GM18909 (cell line): ENCODE results near the gene TNRC18.
"Not testable (repeated sequence)": the region's sequence is repeated elsewhere in the genome, so short reads cannot be mapped to it uniquely, and the experiment has no call there.

Experiments
- ATAC-seq: cut with Tn5 transposase; IDR thresholded peaks from one replicate; pipeline ENCODE4 v1.9.1; 2021; ENCODE audit warnings: mild to moderate bottlenecking; ENCODE audit not compliant: unreplicated experiment, poor library complexity

TNRC18 gene

DNA sequence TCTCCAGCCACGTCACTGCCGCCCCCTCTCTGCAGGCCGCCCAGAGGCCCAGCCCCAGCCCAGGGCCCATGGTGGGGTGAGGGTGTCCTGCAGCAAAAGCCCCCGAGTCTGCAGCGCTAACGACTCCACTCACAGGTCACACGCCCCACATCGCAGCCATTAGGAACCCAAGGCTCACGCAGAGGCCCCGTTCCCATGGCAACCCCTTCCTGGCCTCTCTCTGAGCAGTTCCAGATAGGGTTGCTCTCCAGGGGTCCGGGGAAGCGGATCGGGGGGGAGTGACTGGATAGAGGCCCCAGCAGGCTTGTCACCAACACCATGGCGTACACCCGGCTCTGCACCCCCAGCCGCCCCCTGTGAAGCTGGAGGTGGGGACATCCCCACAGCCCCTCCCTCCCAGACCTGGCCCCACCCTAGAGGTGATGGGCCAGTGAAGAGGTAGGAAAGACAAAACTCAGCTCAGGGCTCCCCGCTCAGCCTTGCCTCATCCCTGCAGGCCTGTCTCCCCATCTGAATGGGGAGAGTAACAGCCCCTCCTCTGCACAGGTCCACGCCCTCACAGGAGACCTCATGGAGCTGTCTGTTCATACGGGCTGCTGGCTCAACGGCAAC lies 41.2 kb downstream of the TNRC18 start:
- no peak for ATAC-seq

DNA sequence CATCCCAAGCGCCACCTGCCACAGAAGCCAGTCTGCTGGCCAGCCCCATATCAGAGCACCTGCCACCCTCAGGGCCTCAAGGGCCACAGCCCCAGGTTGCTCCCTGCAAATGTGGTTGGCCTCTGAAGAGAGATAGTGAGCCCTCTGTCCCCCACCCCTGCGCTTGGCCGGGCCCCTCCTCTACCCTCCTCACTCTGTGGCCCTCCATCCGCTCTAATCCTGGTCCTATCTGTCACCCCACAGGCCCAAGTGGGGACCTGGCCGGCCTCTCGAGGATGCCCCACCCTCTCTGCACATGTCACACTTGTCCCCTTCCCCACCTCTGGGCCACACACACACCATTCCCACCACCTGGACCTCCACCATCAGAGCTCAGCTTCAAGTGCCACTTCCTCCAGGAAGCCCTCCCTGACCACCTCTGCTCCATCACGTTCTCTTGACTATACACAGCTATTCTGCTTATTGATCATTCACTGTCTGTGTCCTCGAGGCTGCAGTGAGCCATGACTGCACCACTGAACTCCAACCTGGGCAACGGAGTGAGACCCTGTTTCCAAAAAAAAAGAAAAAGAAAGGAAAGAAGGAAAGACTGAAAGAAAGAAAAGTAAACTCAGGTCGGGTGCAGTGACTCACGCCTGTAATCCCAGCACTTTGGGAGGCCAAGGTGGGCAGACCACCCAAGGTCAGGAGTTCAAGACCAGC lies 42.4 kb downstream of the TNRC18 start:
- no peak for ATAC-seq

DNA sequence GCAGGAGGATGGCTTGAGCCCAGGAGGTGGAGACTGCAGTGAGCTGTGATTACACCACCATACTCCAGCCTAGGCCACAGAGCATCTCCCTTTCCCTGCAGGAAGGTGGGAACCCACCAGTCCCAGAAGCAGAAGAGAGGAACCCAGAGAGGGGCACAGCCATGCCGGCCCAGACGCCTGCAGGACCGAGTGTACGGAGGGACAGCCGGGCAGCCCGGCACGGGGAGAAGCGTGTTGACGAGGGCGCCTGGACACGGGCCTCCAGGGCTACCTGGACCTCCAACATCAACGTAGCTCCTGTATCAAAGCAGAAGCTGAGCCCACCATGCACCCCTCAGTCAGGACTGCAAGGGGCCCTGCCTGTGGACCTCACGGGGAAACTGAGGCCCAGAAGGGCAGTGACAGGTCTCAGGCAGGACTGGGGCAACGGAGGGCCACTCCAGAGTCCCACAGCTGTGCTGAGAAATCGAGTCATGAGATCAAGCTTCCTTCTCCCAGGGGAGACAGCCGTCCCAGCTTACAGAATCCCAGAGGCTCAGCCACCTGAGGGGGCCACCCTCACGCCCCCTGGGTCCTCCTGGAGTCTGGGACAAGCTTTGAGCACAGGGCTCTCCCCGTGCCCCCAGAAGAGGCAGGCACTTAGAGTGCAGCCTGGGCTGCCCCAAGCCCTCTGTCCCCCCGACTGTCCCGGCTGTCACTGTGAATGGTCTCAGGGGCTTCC lies 43.1 kb downstream of the TNRC18 start:
- ATAC-seq = no peak

DNA sequence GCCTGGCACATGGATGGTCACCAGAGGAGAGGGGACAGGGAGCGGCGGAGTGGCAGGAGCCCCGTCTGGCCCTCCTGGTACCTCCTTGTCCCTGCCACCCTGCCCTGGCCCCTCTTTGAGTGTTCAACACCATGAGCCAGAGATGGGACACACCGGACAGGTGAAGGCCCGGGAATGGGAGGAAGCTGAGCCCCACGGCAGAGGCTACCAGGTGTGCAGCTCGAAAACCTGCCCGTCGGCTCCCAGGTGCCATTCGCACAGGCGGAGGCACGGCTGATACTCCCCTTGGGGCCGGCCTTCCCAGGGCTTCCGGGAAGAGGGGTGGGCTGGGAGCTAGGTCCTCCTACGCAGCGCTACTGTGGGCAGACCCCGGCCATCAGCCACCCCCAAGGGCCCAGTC lies 44.1 kb downstream of the TNRC18 start:
- no peak for ATAC-seq

DNA sequence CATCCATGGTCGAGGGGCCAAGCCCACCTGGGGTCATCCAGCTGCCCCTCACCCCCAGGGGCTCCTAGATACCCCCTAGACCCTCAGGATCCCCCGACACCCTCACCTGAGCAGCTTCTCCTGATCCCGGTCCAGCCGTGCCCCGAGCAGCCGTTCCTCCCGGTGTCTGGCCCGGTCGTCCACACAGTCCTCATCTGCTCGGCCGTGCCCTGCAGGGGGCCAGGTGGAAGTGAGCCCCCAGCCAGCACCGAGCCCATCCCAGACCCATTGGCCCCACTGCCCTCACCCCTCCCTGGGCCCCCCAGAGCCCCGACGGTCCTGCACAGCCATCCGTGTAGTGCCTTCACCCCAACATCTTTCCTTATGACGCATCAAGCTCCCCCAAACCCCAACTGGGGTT lies 45.8 kb downstream of the TNRC18 start:
- ATAC-seq = no peak

DNA sequence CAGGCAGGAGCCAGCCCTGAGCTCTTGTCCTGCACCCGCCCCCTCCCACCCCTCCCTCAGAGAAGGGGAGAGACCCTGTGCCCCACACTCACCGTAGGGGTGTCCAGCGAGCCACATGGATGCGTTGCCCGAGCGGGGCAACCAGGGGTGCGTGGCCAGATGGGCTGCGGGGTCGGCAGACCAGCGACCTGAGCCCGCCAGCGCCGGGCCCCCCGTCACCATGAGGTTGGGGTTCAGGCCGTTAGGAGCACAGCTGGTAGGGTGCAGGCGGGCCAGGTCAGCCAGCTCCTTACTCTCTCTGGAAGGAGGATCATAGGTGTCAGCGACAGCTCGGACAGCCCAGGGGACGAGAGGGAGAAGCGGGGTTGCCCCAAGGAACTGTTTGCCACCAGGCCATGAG lies 46.4 kb downstream of the TNRC18 start:
- ATAC-seq = no peak

DNA sequence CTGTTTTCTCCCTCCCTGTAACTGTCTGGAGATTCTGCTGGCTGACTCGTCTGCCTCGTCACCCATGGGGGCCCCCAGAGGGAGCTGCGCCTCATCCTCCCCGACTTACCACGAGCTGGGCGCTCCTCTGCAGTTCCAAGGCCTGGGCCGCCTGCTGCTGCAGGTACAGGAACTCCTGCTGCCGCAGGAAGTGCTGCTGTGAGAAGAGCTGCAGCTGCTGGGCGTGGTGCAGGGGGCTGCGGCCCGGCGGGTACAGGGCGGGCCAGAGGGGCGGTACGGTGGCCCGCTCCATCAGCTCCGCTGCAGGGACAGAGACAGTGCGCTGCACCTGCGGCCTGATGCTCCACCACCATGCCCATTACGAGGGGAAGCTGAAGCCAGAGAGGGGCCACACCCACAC lies 47.7 kb downstream of the TNRC18 start:
- no peak for ATAC-seq

DNA sequence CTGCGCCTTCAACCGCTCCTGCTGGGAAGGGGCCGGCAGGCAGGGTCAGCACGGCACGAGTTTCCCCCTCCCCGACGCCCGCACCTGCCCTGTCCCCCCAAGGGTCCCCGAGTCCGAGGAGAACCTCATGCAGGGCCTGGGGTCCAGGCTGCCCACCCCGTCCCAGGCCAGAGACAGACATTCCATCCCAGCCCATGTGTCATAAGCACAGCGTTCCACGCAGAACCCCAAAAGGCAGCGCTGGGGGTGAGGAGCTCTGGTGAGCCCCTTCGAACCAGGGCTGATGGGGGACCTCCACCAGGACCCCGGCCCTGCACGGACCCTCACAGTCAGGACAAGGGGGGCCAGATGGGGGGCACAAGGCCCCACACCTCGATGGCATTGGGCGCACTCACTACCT lies 49.2 kb downstream of the TNRC18 start:
- ATAC-seq = no peak

DNA sequence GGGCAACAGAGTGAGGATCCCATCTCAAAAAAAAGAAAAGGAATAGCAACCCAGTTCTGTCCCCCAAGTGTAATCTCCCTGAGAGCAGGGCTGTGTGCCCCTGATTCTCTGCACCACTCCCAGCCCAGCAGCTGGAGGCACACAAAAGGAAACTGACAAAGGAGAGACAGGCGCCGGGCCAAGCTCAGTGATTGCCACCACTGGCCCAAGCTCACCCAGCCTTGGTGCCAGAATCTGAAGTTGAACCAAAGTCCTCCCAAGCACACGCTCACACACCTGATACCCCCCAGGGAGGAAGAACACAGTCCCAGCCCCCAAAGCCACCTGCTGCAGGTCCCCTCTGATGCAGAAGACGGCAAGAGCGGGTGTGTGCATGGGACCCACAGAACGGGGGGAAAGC lies 50.3 kb downstream of the TNRC18 start:
- ATAC-seq = no peak

DNA sequence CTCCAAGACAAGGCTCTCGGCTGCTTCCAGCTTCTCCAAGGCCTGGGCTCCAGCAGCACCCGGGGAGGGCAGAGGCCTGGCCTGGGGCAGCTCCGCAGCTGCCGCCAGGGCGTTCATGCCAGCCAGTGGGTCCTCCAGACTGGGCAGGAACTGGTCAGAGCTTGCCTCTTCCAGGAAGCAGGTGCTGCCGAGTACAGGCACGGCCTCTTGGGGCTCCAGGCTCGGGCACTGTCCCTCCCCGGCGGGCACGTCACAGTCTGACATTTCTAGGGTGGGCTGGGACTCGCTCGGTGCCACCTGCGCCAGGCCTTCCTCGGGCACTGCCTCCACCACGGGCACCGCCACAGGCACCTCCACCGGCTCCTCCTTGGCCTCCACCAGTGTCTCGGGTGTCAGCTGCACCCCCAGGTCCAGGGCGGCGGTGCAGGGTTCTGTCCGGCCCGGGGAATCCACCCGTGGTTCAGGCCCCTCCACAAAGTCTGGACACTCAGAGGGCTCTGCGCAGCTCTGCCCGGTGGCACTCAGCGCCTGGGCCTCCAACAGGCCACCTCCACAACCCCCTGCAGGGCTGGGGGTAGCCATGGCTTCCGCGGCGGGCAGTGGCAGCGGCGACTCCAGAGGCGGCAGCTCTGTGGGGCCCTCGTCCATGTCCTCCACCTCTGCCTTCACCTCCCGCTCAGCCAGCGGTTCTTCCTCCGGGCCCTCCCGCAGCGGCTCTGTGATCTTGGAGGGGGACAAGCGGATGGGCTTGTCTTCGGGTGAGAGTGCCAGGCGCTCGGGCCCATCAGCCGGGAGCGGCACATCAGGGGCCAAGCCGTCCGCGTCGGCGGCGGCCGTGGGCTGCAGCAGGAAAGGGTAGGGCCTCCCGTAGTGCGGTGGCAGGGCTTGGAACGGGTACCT lies 52.9 kb downstream of the TNRC18 start:
- ATAC-seq = no peak

DNA sequence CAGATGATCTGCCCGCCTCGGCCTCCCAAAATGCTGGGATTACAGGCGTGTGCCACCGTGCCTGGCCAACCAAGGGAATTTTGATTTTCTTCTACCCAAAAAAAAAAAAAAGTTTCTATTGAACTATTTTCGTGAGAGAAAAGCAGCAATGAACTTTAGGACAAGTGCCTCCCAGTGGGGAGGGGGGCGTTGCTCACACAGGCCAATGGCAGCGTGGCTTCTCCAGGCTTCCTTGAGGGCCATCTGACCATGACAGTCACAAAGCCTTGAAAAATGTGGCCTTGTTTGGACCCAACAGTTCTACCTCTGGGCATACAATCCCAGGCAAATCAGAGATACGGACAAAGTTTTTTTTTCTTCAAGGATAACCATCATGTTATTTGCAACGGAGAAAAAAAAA lies 56.0 kb downstream of the TNRC18 start:
- ATAC-seq = no peak

DNA sequence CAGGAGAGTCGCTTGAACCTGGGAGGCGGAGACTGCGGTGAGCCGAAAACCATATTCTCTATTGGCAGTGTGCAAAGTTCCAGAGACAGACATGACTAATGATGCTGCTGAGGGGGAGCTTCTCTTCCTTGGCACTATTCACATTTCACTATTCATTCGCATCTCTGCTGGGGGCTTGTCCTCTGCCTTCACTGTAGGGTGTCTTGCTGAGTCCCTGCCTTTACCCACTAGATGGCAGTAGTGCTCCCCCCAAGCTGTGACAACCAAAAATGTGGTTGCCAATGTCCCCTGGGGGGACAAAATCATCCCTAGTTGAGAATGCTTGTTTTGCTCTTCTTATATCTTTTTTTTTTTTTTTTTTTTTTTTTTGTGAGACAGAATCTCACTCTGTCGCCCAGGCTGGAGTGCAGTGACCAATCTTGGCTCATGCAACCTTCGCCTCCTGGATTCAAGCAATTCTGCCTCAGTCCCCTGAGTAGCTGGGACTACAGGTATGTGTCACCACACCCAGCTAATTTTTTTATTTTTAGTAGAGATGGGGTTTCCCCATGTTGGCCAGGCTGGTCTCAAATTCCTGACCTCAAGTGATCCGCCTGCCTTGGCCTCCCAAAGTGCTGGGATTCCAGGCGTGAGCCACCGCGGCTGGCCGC lies 57.5 kb downstream of the TNRC18 start:
- peak; percentile 59 for ATAC-seq

DNA sequence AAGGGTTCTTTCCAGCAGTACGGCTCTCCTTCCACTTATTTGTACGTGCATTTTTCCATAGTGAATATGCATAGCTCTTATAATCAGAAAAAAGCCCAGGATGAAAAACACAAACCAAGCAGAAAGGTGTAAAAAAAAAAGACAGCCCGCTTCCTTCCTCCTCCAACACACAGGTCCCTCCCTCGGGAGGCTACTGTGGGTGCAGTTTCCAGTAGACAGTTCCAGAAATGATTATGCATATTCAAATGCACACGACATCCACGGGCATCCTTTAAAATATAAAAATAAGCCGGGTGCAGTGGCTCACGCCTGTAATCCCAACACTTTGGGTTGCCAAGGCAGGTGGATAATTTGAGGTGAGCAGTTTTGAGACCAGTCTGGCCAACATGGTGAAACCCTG lies 59.9 kb downstream of the TNRC18 start:
- no peak for ATAC-seq

DNA sequence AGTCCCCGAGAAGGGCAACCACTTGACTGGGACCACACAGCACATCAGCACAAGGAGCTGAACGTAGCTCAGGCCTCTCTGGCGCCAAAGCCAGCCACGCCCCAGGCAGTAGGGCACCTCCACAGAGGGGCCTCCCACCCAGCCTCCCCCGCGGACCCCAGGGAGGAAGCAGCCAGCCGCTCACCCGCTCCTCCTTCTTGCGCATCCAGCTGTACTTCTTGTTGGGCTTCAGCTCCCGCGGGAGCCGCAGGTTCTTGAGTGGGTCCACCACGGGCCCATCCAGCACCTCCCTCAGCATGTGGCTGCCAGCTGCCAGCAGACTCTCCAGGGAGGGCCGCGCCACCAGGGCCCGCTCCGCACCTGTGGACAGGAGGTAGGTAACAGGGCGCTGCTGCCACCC lies 61.2 kb downstream of the TNRC18 start:
- ATAC-seq = no peak

DNA sequence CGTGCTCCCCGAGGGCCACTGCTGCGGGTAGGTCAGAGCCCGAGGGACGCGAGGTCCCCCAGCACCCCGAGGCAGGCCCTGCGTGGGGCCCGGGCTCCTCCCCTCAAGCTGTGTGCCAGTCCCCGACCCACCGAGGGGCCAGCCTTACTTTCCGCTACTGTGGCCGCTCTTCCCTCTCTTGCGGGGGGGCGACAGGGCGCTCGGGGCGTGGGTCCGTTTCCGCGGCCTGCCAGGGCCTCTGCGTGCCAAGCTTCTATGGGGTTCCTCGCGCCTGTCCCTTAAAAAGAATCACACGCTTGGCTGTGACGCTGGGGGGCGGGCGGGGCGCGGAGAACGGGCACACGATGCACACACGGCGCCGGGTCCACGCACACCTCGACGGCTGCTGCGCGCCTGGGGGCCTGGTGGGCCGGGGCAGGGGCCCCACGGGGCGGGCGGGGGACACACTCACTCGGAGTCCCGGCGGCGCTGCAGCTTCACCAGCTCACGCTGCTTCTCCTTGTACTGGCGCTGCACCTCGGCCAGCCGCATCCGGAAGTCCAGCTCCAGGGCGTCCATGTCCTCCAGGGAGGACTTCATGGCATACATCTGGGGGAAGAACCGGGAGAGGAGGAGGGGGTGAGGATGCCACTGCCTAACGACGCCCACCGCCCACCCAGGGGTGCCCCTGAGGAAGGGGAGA lies 62.0 kb downstream of the TNRC18 start:
- ATAC-seq = no peak

DNA sequence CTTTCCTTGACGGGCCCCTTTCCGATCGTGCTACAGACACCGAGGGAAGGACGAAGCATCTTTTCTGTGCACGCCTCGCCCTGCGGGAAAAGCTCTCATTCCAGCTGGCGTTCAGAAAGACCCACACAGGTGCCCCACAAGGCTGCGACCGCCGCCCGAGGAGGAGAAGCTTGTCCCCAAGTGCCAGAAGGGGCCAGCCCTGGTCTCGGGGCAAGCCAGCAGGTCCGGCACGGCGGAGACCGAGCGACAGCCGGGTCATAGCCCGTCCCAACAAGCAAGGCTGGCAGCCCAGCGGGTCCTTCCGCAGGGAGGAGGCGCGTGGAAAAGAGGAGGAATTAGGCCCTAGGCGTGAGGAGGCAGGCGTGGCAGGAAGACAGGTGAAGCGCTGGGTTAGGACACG lies 62.7 kb downstream of the TNRC18 start:
- no peak for ATAC-seq

DNA sequence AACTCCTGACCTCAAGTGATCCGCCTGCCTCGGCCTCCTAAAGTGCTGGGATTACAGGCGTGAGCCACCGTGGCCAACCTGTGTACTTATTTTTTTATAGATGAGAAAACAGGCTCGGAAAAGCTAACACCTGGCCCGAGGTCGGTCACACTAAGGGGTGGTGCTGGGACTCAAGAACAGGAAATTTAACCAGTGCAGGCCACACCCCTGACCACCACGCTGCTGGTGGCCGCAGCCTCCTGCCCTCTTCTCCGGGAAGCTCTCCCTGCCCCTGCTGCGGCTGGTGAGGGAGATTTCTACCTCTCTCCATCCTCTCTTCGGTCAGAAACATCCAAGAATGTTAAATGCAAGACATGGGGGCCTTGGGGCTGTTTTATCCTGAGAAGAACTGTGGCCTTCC lies 63.2 kb downstream of the TNRC18 start:
- no peak for ATAC-seq

DNA sequence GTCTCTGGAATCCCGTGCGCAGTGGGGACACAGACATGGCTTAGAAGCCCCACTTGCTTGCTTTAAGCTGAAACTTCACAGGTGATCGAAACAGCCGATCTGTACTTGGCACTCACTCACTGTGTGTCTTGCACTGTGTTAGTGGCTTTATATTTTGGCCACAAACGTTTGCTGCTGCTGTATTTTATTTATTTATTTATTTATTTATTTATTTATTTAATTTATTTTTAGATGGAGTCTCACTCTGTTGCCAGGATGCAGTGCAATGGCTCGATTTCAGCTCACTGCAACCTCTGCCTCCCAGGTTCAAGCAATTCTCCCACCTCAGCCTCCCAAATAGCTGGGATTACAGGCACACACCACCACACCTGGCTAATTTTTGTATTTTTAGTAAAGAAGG lies 63.6 kb downstream of the TNRC18 start:
- not testable (repeated sequence) for ATAC-seq

DNA sequence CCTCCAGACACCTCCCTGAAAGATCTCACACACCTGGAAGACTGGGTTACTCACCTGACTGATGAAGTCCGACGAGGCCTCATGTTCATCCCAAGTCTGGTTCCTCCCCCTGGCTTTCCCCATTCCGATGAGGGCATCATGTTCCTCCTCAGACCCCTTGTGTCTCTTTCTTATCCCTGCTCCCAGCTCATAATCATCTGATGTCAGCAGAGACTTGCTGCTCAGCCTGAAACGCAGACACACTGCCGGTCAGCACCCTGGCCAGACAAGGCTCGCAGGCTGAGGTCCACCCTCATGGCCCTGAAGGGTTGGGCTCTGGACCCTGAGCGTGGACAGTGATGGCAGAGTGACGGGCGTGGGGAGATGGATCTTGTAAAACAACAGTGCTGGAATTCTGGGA lies 64.3 kb downstream of the TNRC18 start:
- no peak for ATAC-seq

DNA sequence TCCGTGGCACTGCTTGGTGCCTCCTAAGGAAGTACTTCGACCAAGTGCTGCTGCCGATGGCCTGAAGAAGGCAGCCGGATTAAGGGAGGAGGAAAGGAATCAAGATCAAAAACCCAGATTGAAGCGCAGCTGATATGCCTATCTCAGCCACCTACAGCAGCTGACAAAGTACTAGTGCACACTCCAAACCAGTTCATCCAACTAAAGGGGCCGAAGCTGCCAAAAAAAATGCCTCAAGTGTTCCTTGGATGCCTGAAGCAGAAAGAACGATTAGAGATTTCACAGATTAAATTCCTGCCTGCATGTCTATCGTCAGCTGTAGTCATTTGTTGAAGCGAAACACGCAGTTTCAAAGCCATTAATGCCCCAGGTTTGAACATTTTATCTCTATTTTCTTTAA lies 65.7 kb downstream of the TNRC18 start:
- ATAC-seq = no peak
